ENCODE results near the gene ROBO3.

- TF ChIP-seq CTCF (IDR thresholded peaks at IDR 0.05), result no peak
- no peak for TF ChIP-seq POLR2A (IDR thresholded peaks at IDR 0.05)
Measured at GRCh38 chr11:124884340-124884739, 19.1 kb downstream of the ROBO3 start.
